HG02981 (cell line): ENCODE results near the gene MAGI1.
"Not testable (repeated sequence)": the region's sequence is repeated elsewhere in the genome, so short reads cannot be mapped to it uniquely, and the experiment has no call there.

ENCODE experiments used
- ATAC-seq: cut with Tn5 transposase; IDR thresholded peaks from one replicate; pipeline ENCODE4 v1.9.1; 2021; ENCODE audit warnings: mild to moderate bottlenecking, moderate library complexity; ENCODE audit not compliant: unreplicated experiment

The MAGI1 gene

DNA sequence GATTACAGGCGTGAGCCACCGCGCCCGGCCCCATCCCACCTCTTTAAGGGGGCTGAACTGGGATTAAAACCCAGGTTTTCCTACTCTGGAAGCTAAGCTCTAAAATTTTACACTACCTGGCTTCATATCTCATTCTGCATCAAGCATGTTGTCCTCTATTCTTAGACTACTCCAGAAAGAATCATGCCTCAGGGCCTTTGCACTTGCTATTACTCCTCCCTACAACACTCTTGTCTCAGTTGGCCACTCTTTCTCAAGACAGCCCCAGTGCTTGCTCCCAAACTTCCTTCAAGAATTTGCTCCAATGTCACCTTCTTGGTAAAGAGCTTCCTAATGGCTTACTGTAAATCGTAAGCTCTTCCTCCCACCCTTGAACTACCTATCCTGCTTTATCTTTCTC is 521.7 kb downstream of the MAGI1 start:
- ATAC-seq, result no peak

DNA sequence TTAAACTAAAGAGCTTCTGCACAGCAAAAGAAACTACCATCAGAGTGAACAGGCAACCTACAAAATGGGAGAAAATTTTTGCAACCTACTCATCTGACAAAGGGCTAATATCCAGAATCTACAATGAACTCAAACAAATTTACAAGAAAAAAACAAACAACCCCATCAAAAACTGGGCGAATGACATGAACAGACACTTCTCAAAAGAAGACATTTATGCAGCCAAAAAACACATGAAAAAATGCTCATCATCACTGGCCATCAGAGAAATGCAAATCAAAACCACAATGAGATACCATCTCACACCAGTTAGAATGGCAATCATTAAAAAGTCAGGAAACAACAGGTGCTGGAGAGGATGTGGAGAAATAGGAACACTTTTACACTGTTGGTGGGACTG is 524.4 kb downstream of the MAGI1 start:
- not testable (repeated sequence) for ATAC-seq

DNA sequence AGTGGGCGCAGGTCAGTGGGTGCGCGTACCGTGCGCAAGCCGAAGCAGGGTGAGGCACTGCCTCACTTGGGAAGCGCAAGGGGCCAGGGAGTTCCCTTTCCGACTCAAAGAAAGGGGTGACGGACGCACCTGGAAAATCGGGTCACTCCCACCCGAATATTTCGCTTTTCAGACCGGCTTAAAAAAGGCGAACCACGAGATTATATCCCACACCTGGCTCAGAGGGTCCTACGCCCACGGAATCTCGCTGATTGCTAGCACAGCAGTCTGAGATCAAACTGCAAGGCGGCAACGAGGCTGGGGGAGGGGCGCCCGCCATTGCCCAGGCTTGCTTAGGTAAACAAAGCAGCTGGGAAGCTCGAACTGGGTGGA is 529.3 kb downstream of the MAGI1 start:
- not testable (repeated sequence) for ATAC-seq

DNA sequence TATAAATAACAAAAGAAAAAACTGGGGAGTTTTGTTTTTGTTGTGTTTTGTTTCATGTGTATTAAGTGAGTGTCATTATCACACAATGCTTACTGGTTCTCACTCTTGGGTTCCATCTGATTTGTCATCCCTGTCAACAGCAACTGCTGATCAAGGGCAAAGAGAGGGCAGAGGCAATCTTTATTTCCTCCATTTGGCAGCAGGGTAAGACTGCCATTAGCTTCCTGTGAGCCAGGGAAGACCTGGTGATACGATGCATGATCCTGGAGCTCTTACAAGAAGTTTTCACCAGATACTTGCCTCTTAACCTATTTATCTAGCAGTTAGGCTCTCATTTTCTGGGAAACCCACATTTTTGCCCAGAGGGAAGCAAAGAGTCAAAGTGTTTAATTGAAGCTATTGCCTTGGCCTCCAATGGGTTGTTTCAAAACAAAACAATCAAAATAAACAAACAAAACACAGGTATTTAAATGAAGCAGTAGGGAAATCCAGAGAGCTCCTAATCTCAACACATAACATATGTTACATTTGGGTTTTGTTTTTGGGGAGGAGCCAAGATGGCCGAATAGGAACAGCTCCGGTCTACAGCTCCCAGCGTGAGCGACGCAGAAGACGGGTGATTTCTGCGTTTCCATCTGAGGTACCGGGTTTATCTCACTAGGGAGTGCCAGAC is 529.8 kb downstream of the MAGI1 start:
- no peak for ATAC-seq

DNA sequence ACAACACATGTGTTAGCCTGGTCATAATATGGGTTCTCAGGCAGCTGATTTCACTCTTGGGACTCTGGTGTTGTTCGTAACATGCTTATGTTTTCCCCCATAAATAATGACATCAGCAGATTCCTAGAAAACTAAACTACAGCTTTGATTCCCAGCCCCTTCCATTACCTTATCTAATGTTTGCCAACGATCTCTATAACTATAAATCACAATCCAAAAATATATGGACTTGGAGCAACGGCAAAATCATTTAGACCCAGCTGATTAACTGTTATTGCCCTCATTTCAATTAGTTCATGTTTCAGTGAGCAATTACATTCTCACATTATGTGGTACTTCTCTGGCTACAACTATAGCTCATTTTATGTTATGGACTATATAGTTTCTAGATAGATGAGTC is 531.3 kb downstream of the MAGI1 start:
- no peak for ATAC-seq

DNA sequence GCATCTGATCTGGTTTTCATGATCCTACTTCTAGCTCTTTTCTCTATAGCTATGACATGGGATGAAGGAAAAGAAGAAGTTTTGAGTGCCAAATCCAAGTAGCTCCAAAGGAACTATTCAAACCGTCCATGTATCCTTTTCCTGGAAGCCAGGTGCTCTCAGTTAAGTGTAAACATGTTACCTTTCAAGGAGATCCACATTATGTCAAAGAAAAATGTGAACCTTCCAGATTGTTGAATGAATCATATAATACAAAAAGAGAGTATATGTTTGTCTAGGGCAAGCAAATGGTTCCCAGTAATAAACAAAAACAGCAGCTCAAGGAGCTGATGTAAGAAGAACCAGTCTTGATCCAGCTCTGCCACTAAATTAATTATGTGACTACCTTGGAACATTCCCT is 534.9 kb downstream of the MAGI1 start:
- ATAC-seq, result no peak

DNA sequence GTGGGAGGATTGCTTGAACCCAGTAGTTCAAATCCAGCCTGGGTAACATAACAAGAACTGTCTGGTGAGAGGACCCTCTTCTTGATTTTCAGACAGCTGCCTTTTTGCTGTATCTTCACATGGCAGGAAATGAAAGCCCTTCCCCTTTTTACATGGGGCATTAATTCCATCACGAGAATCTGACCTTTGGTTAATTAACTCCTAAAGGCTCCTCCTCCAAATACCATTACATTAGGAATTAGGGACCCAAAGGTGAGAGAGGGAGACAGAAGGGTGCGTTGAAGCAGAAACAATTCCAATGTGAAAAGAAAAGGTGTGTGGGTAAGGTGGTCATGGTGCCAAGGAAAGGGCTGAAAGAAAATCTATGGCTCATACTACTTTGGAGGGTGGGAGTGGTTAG is 536.2 kb downstream of the MAGI1 start:
- ATAC-seq, result no peak

DNA sequence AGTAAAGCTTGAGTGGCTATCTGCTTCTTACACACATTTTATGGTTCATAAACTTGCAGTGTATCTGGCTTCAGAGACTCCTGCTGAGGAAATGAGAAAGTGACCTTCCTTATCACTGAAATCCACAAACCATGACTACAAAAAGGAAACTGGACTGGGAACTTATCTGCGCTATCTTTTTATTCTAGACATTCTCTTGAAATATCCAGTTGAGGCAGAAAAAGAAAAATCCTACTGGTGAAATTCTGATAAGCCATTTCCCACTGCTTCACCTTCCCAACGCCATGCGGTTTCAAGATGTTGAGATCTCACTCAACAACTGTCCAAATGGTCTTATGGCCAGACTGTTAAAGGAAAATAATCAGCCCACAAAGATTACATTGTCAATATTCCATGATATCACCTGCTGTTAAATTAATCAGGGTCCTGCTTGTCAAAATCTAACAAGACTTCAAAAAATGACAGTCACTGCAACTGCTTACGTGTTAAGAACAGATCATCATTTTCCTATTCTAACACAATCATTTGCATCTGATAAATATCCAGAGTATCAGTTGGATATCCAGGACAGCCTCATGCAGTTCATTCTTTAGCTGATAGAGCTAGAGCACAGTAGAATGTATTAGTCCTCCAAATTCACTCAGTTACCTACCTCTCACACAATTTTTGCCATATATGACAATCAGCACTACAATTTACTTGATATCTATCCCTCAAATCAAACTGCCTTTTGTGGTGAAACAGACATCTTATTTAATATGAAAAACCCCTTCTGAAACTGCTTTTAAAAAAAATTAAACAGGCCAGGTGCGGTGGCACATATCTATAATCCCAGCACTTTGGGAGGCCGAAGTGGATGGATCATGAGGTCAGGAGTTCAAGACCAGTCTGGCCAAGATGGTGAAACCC is 538.1 kb downstream of the MAGI1 start:
- ATAC-seq, result no peak

DNA sequence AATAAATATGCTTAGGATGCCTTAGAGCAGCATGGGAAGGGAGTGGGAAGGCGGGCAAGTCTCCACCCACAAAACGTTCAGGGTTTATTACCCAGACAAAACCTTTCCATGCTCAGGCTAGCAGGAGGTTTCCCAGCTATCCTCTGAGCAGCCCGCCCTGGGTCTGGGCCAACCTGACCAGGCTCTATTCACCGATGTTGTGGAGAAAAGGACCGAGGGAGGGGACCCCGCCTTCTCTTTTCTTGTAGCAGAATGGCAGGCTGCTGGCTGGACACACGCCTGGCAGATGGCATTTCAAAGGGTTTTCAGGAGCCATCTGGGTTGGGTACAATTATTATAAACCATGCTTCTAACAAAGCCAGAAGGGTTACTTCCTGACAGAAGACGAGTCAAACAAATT is 540.9 kb downstream of the MAGI1 start:
- ATAC-seq, result no peak

DNA sequence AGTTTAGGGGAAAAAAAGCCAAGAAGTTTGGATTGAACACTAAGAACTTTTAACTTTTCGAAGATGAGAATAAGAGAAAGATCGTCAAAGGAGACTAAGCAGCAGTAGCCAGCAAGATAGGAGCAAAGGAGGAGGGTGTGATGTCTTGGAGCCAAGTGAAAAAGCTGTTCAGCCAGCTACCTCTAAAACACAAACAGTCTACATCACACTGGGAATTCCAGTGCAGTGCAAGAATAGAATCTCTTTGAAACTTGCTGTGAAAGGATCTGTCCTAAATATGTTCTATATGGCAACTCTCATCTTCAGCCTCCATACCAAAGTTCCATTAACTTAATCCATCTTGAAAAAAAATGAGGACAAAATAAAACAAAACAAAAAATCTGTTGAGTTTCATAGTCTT is 541.5 kb downstream of the MAGI1 start:
- ATAC-seq, result no peak

DNA sequence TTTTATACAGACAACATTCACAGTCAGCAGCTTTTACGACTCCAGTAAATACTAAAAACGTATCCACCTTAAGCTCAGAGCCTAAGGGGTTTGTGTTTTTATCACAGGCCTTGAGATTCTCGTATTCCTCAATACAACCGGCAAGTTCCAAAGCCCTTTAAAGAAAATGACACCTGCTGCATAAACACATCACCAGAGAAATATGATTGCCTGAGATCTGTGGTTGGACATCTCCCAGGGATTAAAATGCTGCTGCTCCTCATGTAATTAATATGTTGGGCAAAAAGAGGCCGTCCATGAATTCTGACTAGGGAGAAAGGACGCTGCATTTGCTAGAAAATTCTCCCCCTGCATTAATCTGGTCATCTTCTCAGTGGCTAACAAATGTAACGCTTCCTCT is 544.8 kb downstream of the MAGI1 start:
- no peak for ATAC-seq

DNA sequence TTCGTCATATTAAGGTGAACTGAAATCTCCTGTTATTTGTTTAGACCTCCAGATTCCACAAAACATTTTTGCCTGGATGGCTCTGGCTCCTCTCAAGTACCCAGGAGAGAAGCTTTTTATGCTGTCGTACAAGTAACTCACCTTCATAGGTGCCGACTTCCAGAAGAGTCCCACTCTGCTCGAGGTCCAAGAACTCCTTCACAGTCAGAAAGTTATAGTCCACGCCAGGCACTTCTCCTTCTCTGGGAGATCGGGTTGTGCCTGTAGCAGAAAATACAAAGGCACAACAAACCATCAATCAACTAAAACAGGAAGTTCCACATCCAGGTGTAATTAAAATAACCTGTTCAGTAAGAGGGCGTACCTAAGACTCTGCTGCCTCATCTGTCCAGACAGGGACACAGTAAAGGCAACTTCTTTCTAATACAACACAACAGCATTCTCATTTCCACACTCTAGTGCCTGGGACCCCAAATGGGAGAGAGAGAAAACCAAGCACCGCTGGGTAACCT is 545.3 kb downstream of the MAGI1 start:
- ATAC-seq, result no peak

DNA sequence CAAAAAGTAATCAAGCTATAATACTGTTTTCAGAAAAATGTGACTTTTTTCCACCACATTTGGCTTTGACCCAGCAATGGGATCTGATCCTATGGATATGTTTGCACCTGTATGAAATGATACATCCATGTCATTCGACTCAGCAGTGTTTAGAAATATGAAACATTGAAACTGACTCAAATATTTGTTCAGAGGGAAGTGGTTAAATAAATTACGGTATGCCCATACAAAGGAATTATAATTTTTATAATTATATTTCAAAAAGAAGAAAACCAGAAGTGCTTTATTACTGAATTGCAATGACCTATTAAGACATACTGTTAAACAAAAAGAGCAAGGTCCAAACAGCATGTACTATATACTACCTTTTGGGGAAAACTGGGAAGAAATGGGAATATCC is 546.5 kb downstream of the MAGI1 start:
- ATAC-seq, result no peak

DNA sequence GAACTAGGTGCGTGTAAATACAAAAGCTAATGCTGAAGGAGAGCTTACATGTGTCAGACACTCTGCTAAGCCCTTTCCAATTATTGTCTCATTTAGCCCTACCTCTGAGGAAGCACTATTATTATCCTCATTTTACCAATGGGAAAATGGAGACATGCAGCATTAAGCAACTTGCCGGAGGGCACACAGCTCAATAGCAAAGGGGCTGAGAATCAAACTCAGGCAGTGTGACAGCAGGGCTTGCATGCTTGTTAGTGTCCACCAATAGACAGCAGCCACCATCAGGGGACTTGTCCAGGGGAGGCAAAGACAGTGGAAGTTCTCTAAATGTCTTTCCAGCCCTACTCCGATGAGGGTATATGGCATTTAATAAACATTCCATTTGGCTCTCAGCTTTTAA is 548.6 kb downstream of the MAGI1 start:
- no peak for ATAC-seq

DNA sequence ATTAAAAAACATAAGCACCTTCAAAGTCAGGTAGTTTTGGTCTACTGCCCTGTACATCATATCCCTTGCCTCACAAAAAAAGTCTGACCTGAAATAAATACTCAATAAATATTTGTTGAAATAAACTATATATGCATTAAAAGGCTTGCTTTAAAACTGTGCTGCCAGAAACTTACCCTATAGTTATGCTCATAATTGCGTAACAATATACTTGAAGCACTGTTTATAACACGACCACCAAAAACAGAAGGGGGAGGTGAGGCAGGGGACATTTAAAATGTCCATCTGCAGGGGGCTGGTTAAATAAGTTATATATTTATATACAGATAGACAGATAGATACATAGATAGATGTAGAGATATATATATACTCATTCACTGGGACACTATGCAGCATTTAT is 549.5 kb downstream of the MAGI1 start:
- ATAC-seq, result no peak

DNA sequence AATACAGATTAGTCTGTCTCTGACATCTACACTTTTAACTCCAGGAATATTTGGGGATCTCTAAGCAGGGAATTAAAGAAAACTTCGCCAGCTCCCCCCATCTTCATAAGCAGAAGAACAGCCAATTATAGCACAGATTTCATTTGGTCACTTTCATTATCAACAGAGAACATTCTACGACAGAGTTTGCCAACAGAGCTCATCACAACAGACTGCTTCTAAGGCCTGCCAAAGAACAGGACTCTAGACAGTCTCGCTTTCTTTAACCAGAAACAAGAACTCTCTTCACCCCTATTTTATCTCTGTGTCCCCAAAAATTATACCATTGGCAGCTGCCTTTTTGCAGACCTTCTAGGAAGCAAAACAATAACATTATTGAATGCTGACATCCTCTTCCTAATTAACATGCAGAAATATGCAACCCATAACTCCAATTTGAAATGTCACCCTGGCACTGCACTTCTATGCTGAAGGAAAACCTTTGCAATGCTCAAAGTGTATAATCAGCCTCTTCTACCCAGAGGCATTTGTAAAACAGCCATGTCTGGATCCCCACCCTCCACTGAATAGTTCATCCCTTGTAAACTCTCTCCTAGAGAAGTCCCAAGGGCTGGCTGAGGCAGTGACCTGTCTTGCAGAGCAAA is 552.8 kb downstream of the MAGI1 start:
- ATAC-seq, result no peak

DNA sequence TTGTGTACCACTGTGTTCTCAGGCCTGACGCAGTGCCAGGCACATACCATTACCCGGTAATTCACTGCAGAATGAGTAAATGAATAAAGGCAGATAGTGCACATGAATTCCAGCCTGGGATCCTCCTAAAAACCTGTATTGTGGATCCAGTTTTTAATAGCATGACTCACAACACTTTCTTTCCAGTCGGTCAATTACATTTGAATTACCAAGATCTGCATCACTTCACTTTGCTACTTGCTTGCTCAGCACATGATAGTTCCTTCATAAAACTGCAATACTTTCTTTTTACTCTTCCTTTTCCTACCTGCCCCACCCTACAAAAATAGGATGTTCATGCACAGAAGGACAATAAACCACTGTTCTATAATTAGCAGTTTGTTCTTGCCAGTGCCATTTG is 553.8 kb downstream of the MAGI1 start:
- ATAC-seq, result no peak

DNA sequence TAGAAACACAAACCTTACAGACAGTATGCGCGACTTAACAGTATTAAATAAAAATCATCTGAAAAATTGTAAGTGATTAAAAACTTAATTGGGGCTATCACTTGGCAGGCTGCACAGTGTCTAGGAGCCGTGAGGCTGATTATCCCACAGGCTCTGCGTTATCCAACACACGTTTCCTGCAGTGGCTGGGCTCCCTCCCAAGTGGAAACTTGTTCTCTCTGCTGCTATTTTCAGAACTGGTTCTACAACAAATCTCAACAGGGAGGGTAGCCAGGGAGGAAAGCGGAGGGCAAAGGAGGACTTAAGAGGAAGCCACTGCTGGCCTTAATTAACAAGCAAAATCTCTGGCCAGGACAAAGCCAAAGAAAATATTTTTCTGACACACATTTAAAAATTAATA is 555.2 kb downstream of the MAGI1 start:
- ATAC-seq, result no peak

DNA sequence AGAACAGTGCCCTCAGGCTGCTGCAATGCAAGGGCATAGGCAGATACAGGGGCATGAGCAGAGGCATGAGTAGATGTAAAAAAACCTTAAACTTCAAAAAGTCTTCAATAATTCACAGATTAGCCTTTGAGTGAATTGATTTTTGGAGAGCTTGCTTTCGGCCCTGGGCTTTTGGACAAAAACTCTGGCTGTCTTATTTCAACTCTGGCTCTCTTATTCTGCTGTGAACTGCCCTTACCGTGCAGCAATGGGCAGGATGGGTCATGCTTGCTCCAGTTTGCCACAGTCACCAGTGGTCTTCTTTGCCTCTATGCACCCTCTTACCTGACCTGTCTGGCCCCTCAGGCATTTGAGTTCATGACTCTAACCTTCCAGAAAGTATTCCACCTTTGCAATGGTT is 555.7 kb downstream of the MAGI1 start:
- ATAC-seq, result no peak

DNA sequence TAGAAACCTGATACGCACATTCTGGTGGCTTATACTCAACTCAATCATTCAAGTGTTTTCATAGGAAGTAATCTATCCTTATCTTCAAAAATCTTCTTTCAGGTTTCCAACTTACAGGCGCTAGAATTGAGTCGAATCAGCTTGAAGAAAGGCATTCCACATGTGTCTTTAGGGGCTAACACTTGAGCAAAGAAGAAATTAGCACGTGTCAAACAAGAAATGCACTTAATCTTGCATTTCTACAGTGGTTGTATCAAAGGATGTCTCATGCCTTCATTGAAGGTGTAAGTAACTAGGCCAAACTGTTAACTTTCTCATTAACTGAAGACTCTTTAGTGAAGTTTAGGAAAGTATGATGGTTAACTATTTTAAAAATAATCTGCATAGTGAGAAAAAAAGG is 557.6 kb downstream of the MAGI1 start:
- no peak for ATAC-seq

DNA sequence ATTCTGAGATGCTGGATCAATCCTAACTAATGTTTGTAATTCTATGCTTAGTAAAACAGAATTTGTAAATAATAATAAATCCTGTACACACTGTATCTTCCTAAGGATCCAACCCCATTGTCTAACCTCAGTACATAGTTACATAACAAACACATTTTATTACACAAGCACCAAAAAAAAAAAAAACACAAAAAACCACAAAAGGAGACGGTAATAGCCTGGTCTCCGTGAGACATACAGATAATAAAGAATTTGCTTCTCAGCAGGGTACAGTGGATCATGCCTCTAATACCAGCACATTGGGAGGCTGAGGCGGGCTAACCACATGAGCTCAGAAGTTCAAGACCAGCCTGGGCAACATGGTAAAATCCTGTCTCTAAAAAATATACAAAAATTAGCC is 558.7 kb downstream of the MAGI1 start:
- ATAC-seq, result no peak
